SK-N-SH (cell line): ENCODE measurements around the gene HSD17B7. TPM values are rescaled to one million over a fixed set of nuclear protein-coding genes. Genes with fewer than 3 reads are reported as not detected.

ENCODE experiments used
- CTCF ChIA-PET: fragments of 300-600, 350-600 bp; formaldehyde crosslinking; extraction: SDS; loops from one replicate; lab custom pipeline; 2021; lab: Yijun Ruan, JAX
- POLR2A ChIA-PET: fragments of 350-600 bp; sonication (Branson Sonifier 250); formaldehyde crosslinking; extraction: SDS; loops from one replicate; lab custom pipeline; 2020; ENCODE audit warnings: antibody characterized with exemption, inconsistent platforms; lab: Yijun Ruan, JAX
- DNase-seq: peaks from one replicate; pipeline ENCODE4 v3.0.0; 2012
- H2AFZ ChIP-seq: fragments of 200-600 bp; sonication (generic); 2 replicates; pipeline ENCODE4 v1.8.1; 2016; ENCODE audit warnings: antibody characterized with exemption, mild to moderate bottlenecking, low read depth
- H3F3A ChIP-seq: fragments of 200-600 bp; sonication (generic); replicated peaks from 2 replicates; pipeline ENCODE3; 2016; ENCODE audit warnings: antibody characterized with exemption, mild to moderate bottlenecking; ENCODE audit not compliant: insufficient read depth
- H3K27ac ChIP-seq, 2 experiments: fragments of 200-500 bp in 1 of 2; fragments of 200-600 bp in 1 of 2; sonication (Bioruptor generic) in 1 of 2; sonication (generic), shearing (Covaris generic) in 1 of 2; 2 replicates each; pipeline versions ENCODE4 v1.5.1 to v1.6.1; 2014 to 2016; ENCODE audit warnings: low read depth in 2 of 2, inconsistent platforms in 1 of 2, low read length in 1 of 2, mild to moderate bottlenecking in 1 of 2, mixed read lengths in 1 of 2
- H3K27me3 ChIP-seq: fragments of 200-600 bp; sonication (generic), shearing (Covaris generic); 2 replicates; pipeline ENCODE4 v1.6.1; 2016; ENCODE audit warnings: mixed run types; ENCODE audit not compliant: insufficient read depth
- H3K36me3 ChIP-seq, 2 experiments: fragments of 200-500 bp in 1 of 2; fragments of 200-600 bp in 1 of 2; sonication (Bioruptor generic) in 1 of 2; sonication (generic) in 1 of 2; replicated peaks in 1 of 2; 2 replicates each; pipeline versions ENCODE3 to v1.5.1; 2014 to 2016; ENCODE audit warnings: low read length in 1 of 2, mild to moderate bottlenecking in 1 of 2; ENCODE audit not compliant: insufficient read depth in 2 of 2, control insufficient read depth in 1 of 2
- H3K4me1 ChIP-seq, 2 experiments: fragments of 200-500 bp in 1 of 2; fragments of 200-600 bp in 1 of 2; sonication (Bioruptor generic) in 1 of 2; sonication (generic), shearing (Covaris generic) in 1 of 2; 2 replicates each; pipeline versions ENCODE4 v1.5.1 to v1.6.1; 2014 to 2016; ENCODE audit warnings: low read depth in 1 of 2, low read length in 1 of 2, mixed run types in 1 of 2; ENCODE audit not compliant: insufficient read depth in 2 of 2, control insufficient read depth in 1 of 2
- H3K4me2 ChIP-seq: fragments of 200-600 bp; sonication (generic), shearing (Covaris generic); 2 replicates; pipeline ENCODE4 v1.6.1; 2017; ENCODE audit warnings: mixed run types
- H3K4me3 ChIP-seq, 2 experiments: fragments of 200-500 bp in 1 of 2; fragments of 200-600 bp in 1 of 2; sonication (Bioruptor generic) in 1 of 2; sonication (generic), shearing (Covaris generic) in 1 of 2; 2 replicates each; pipeline versions ENCODE4 v1.5.1 to v1.8.1; 2014 to 2016; ENCODE audit warnings: low read depth in 2 of 2, inconsistent platforms in 1 of 2, low read length in 1 of 2, mild to moderate bottlenecking in 1 of 2, mixed read lengths in 1 of 2, moderate library complexity in 1 of 2
- H3K79me2 ChIP-seq: fragments of 200-600 bp; sonication (generic); 2 replicates; pipeline ENCODE4 v1.8.1; 2017; ENCODE audit warnings: mild to moderate bottlenecking; ENCODE audit not compliant: insufficient read depth
- H3K9ac ChIP-seq: fragments of 200-600 bp; sonication (generic); 2 replicates; pipeline ENCODE4 v1.6.1; 2017; ENCODE audit warnings: mixed run types
- H3K9me2 ChIP-seq: fragments of 200-600 bp; sonication (generic); 2 replicates; pipeline ENCODE4 v1.6.1; 2017; ENCODE audit warnings: mixed run types
- H3K9me3 ChIP-seq: fragments of 200-600 bp; sonication (generic); 2 replicates; pipeline ENCODE4 v1.6.1; 2017; ENCODE audit warnings: mixed run types, mild to moderate bottlenecking, moderate library complexity
- H4K20me1 ChIP-seq: fragments of 200-600 bp; sonication (generic); 2 replicates; pipeline ENCODE4 v1.6.1; 2017; ENCODE audit warnings: mild to moderate bottlenecking, mixed run types; ENCODE audit not compliant: insufficient read depth
- EP300 ChIP-seq, 2 experiments: IDR thresholded peaks; 2 replicates each; pipeline versions ENCODE4 v1.4.0 to v1.6.1; 2012; ENCODE audit warnings: borderline replicate concordance in 1 of 2, low read depth in 1 of 2, low read length in 1 of 2
- FOSL2 ChIP-seq: IDR thresholded peaks from 2 replicates; pipeline ENCODE4 v1.4.0; 2012; ENCODE audit warnings: low read depth, mild to moderate bottlenecking, moderate library complexity, borderline replicate concordance
- JUND ChIP-seq: IDR thresholded peaks from 2 replicates; pipeline ENCODE4 v1.4.0; 2012
- NFIC ChIP-seq: IDR thresholded peaks from 2 replicates; pipeline ENCODE4 v1.4.0; 2012; ENCODE audit warnings: borderline replicate concordance
- SMC3 ChIP-seq: IDR thresholded peaks from 2 replicates; pipeline ENCODE4 v1.6.1; 2012; ENCODE audit warnings: low read depth, low read length, improper control_type of control experiment
- TEAD4 ChIP-seq: IDR thresholded peaks from 2 replicates; pipeline ENCODE4 v1.4.0; 2012; ENCODE audit warnings: mild to moderate bottlenecking, borderline replicate concordance; ENCODE audit not compliant: insufficient read depth
- WGBS: methylation state at CpG from one replicate; pipeline ENCODE4 v1.1.6; 2017; ENCODE audit warnings: low lambda C conversion rate; 5-methylcytosine and 5-hydroxymethylcytosine counted together
- polyA plus RNA-seq, 3 experiments: library from polyadenylated mRNA; depleted of rRNA; stranded (reverse); fragments of >200 nt; gene quantifications; 2 replicates each; pipeline ENCODE4 v1.2.3, GENCODE V29; 2012
- TF ChIP-seq, protein P1 (sequence below): fragments of 200-600 bp; sonication (generic); IDR thresholded peaks from 2 replicates; pipeline ENCODE4 v1.6.1; 2017; ENCODE audit warnings: antibody characterized with exemption, mild to moderate bottlenecking, moderate library complexity
- TF ChIP-seq, protein P2 (sequence below): IDR thresholded peaks from 2 replicates; pipeline ENCODE4; 2012

HSD17B7 gene
- polyA plus RNA-seq, 1 of the 3 experiments (the other 2 are of a cell fraction): 14.5 TPM

DNA sequence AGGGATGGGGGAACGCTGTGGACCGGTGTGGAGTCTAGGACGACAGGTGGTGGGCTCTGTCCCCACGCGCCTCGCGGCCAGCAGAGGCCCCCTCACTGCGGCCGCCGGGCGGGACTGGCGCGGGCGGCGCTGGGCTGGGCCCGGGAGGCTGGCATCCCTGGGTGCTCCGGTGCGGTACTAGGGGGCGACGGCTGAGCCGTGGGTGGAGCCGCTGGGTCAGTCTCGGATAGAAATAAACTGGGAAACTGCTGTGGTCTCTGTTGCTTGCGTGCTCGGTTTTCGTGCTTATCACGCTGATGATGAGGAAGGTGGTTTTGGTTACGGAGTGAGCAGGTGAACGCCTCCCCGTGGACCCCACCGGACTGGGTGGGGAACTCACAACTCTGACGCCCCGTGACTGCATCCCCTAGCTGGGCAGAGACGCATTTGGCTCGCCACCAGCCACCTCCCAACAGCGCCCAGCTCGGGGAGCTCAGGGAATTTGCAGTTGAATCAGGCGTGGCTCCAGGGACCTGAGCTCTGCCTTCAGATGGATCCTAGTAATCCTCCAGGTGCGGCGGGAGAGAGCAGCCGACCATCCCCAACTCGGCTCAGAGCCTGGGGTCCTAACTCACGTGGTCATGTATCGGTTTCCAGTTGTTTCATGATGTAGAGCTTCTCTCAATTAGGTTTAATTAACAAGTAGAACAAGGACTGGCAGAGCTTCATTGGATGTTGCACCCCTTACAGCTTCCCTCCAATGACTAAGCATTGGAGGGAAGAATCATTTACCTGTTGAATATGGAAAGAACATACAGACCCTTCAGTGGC, 32.1 kb downstream of the HSD17B7 start:
- Histone ChIP-seq H3K9ac (peak overlapping the region; percentile 28; the same call in 1 of the 2 replicates), H3K27ac (no peak overlapping the region), H3K4me1 (peaks cover 15 to 20% of the 10 kb centered on the region in 2 experiments), H2AFZ (peak overlapping the region; percentile 87), H3K9me3 (no peaks in the 10 kb centered on the region), H3K9me2 (no peaks in the 10 kb centered on the region), H3F3A (peaks cover 18% of the 10 kb centered on the region), H4K20me1 (no peaks in the 10 kb centered on the region)
- ChIA-PET CTCF (interaction anchor here (0.6 to 1.5 kb wide), 8 partner anchors 15 to 640 kb away, joined by 3 to 6 read pairs (median 3); no protein-coding TSS in a partner anchor), POLR2A (interaction anchor here (1.0 kb wide), 1 partner anchor 247 kb away, joined by 4 read pairs; the partner anchor contains the start of gene RGS4)
- peak; percentile 83 for DNase-seq
- TF ChIP-seq SMC3 (no peak), EP300 (IDR thresholded peaks at IDR 0.05; ENCODE audit: borderline replicate concordance in 1 of 2, low read depth in 1 of 2, low read length in 1 of 2) (no peak), JUND (no peak), TEAD4 (no peak)
- TF ChIP-seq, protein P1, sequence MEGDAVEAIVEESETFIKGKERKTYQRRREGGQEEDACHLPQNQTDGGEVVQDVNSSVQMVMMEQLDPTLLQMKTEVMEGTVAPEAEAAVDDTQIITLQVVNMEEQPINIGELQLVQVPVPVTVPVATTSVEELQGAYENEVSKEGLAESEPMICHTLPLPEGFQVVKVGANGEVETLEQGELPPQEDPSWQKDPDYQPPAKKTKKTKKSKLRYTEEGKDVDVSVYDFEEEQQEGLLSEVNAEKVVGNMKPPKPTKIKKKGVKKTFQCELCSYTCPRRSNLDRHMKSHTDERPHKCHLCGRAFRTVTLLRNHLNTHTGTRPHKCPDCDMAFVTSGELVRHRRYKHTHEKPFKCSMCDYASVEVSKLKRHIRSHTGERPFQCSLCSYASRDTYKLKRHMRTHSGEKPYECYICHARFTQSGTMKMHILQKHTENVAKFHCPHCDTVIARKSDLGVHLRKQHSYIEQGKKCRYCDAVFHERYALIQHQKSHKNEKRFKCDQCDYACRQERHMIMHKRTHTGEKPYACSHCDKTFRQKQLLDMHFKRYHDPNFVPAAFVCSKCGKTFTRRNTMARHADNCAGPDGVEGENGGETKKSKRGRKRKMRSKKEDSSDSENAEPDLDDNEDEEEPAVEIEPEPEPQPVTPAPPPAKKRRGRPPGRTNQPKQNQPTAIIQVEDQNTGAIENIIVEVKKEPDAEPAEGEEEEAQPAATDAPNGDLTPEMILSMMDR: 0 out of 2 replicates have a peak, but pooled peaks have one; percentile 18
- TF ChIP-seq, all 33 proteins: peak for 1
- H3K4me3 ChIP-seq: peak overlapping the region; percentile 57 to 58
- H3K79me2 ChIP-seq: no peaks in the 10 kb centered on the region
- H3K36me3 ChIP-seq: no peaks in the 10 kb centered on the region
- H3K4me2 ChIP-seq: peak overlapping the region; percentile 86
- 8% methylated on average over 30 of the region's 44 CpGs for WGBS
- no peaks in the 10 kb centered on the region for H3K27me3 ChIP-seq

GRCh38 chr1:162823231-162823630, 32.7 kb downstream of the HSD17B7 start:
- 55% methylated on average over 3 of the region's 3 CpGs for WGBS
- CTCF ChIA-PET: interaction anchor here (0.6 to 1.5 kb wide), 6 partner anchors 25 to 640 kb away, joined by 3 to 6 read pairs (median 4); no protein-coding TSS in a partner anchor
- Histone ChIP-seq H3K9me3 (no peaks in the 10 kb centered on the region), H3K79me2 (no peaks in the 10 kb centered on the region), H3K4me2 (peak overlapping the region; percentile 86), H3K27me3 (no peaks in the 10 kb centered on the region), H3F3A (peaks cover 11% of the 10 kb centered on the region), H3K9me2 (no peaks in the 10 kb centered on the region), H3K4me1 (peaks cover 15 to 20% of the 10 kb centered on the region in 2 experiments), H3K4me3 (no peak overlapping the region), H2AFZ (peak overlapping the region; percentile 87; the same call in 1 of the 2 replicates), H4K20me1 (no peaks in the 10 kb centered on the region), H3K9ac (no peak overlapping the region), H3K27ac (no peak overlapping the region; a peak in 1 of 4 replicates), H3K36me3 (no peaks in the 10 kb centered on the region)
- POLR2A ChIA-PET: interaction anchor here (1.0 kb wide), 1 partner anchor 246 kb away, joined by 4 read pairs; the partner anchor contains the start of gene RGS4
- TF ChIP-seq, protein P2, sequence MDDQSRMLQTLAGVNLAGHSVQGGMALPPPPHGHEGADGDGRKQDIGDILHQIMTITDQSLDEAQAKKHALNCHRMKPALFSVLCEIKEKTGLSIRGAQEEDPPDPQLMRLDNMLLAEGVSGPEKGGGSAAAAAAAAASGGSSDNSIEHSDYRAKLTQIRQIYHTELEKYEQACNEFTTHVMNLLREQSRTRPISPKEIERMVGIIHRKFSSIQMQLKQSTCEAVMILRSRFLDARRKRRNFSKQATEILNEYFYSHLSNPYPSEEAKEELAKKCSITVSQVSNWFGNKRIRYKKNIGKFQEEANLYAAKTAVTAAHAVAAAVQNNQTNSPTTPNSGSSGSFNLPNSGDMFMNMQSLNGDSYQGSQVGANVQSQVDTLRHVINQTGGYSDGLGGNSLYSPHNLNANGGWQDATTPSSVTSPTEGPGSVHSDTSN: 0 out of 2 replicates have a peak, but pooled peaks have one; percentile 5
- TF ChIP-seq NFIC: no peak
- TF ChIP-seq SMC3: no peak
- peak; percentile 17; the same call in 1 of the 2 replicates for TF ChIP-seq FOSL2
- no peak for DNase-seq
